ENCODE data around the gene CIAO3. TPM values are rescaled to one million over a fixed set of nuclear protein-coding genes. Genes with fewer than 3 reads are reported as not detected.
"Not testable (repeated sequence)": the region's sequence is repeated elsewhere in the genome, so short reads cannot be mapped to it uniquely, and the experiment has no call there.

CIAO3 gene
- total RNA-seq, 1 donor from 2014 or later, result 33.2 TPM

GRCh38 chr16:778447-778846 is 37.6 kb upstream of the CIAO3 start:
- TF ChIP-seq, protein P1, sequence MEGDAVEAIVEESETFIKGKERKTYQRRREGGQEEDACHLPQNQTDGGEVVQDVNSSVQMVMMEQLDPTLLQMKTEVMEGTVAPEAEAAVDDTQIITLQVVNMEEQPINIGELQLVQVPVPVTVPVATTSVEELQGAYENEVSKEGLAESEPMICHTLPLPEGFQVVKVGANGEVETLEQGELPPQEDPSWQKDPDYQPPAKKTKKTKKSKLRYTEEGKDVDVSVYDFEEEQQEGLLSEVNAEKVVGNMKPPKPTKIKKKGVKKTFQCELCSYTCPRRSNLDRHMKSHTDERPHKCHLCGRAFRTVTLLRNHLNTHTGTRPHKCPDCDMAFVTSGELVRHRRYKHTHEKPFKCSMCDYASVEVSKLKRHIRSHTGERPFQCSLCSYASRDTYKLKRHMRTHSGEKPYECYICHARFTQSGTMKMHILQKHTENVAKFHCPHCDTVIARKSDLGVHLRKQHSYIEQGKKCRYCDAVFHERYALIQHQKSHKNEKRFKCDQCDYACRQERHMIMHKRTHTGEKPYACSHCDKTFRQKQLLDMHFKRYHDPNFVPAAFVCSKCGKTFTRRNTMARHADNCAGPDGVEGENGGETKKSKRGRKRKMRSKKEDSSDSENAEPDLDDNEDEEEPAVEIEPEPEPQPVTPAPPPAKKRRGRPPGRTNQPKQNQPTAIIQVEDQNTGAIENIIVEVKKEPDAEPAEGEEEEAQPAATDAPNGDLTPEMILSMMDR (IDR thresholded peaks at IDR 0.05; ENCODE audit: insufficient read depth, low read length, severe bottlenecking), result no peak
- H3K27me3 ChIP-seq (ENCODE audit: control insufficient read depth, insufficient read depth, low read length), result peaks cover 4% of the 10 kb centered on the region
- DNase-seq (ENCODE audit: low read depth) (no peak), FAIRE-seq (no peak)
- H3K36me3 ChIP-seq (ENCODE audit: control insufficient read depth, insufficient read depth, low read length), result no peaks in the 10 kb centered on the region
- no peak overlapping the region for H3K4me3 ChIP-seq (ENCODE audit: low read depth, low read length)

DNA sequence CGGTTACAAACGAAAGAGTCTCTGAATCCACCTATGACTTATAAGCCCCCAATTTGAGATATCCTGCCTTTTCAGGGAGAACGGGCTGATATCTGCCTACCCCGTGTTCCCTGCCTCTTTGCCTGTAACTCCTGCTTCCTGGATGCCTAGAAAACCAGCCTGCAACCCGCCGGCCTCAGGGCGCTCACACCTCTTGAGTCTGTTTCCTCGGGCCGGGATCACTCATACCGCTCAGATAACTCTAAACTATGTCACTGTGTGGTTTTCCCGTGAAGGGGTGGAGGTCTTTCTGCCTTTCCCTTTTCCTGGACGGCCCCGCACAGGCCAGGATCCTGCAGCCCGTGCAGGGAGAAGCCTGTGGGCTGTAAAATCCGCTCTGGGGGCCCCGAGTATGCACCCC is 37.0 kb upstream of the CIAO3 start:
- Histone ChIP-seq H3K4me3 (ENCODE audit: low read depth, low read length) (no peak overlapping the region), H3K36me3 (ENCODE audit: control insufficient read depth, insufficient read depth, low read length) (no peaks in the 10 kb centered on the region), H3K27me3 (ENCODE audit: control insufficient read depth, insufficient read depth, low read length) (peaks cover 2% of the 10 kb centered on the region)
- TF ChIP-seq, protein P1 (IDR thresholded peaks at IDR 0.05; ENCODE audit: insufficient read depth, low read length, severe bottlenecking), result no peak
- DNase-seq (ENCODE audit: low read depth), result no peak
- FAIRE-seq, result no peak

GRCh38 chr16:776824-777223 is 36.0 kb upstream of the CIAO3 start:
- no peak for DNase-seq (ENCODE audit: low read depth)
- H3K36me3 ChIP-seq (ENCODE audit: control insufficient read depth, insufficient read depth, low read length), result no peaks in the 10 kb centered on the region
- FAIRE-seq, result no peak
- H3K4me3 ChIP-seq (ENCODE audit: low read depth, low read length), result no peak overlapping the region
- TF ChIP-seq, protein P1 (IDR thresholded peaks at IDR 0.05; ENCODE audit: insufficient read depth, low read length, severe bottlenecking), result no peak
- H3K27me3 ChIP-seq (ENCODE audit: control insufficient read depth, insufficient read depth, low read length), result peaks cover 2% of the 10 kb centered on the region

- not testable (repeated sequence) for H3K4me3 ChIP-seq (ENCODE audit: low read depth, low read length); DNase-seq (ENCODE audit: low read depth); H3K27me3 ChIP-seq (ENCODE audit: control insufficient read depth, insufficient read depth, low read length); H3K36me3 ChIP-seq (ENCODE audit: control insufficient read depth, insufficient read depth, low read length); FAIRE-seq
These were observed 35.5 kb upstream of the CIAO3 start for GRCh38 chr16:776298-776697.

DNA sequence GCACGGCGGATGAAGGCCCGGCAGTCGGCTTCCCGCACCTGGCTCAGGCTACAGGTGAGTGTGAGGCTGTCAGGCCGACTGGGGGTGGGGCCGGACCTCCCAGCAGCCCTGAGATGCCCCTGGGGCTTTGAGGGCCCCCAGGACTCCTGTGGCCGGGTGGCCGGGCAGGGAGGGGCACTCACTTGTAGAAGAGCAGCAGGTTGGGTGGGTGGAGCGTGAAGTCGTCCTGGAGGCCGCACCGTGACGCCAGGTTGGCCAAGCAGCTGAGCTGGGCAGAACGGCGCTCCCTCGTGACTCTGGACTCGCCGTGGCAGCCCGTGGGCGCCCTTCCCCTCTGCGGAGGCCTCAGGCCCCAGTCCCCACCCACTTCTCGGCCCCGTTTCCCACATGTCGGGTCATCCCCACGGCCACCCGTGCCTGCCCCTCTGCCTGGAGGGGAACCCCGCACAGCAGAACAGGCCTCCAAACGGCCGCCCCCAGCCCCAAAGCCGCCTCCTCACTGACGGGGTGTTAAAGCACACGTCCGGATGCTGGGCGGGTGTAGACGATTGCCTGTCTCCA is 34.5 kb upstream of the CIAO3 start:
- Histone ChIP-seq H3K27me3 (ENCODE audit: control insufficient read depth, insufficient read depth, low read length) (peaks cover 2% of the 10 kb centered on the region), H3K36me3 (ENCODE audit: control insufficient read depth, insufficient read depth, low read length) (no peaks in the 10 kb centered on the region), H3K4me3 (ENCODE audit: low read depth, low read length) (no peak overlapping the region)
- FAIRE-seq, result no peak
- TF ChIP-seq, protein P1 (IDR thresholded peaks at IDR 0.05; ENCODE audit: insufficient read depth, low read length, severe bottlenecking), result no peak
- no peak for DNase-seq (ENCODE audit: low read depth)

- DNase-seq (ENCODE audit: low read depth) (no peak), FAIRE-seq (no peak)
- Histone ChIP-seq H3K27me3 (ENCODE audit: control insufficient read depth, insufficient read depth, low read length) (no peaks in the 10 kb centered on the region), H3K36me3 (ENCODE audit: control insufficient read depth, insufficient read depth, low read length) (no peaks in the 10 kb centered on the region), H3K4me3 (ENCODE audit: low read depth, low read length) (no peak overlapping the region)
- TF ChIP-seq, protein P1 (IDR thresholded peaks at IDR 0.05; ENCODE audit: insufficient read depth, low read length, severe bottlenecking), result no peak
These were observed 33.5 kb upstream of the CIAO3 start for GRCh38 chr16:774086-775001.

Measured in bronchial epithelial cell (primary cell).